ENCODE results near the gene C1orf159. TPM values are rescaled to one million over a fixed set of nuclear protein-coding genes. Genes with fewer than 3 reads are reported as not detected.
A peak's percentile ranks its signal among the peaks of the same experiment; 100 is the strongest.

C1orf159 gene
- total and polyA plus RNA-seq, 9 of the 15 experiments (the other 6 are each of a cell fraction or from before 2014, with no cell fraction given) = 0.28 to 54.9 (median 10.6) TPM

DNA sequence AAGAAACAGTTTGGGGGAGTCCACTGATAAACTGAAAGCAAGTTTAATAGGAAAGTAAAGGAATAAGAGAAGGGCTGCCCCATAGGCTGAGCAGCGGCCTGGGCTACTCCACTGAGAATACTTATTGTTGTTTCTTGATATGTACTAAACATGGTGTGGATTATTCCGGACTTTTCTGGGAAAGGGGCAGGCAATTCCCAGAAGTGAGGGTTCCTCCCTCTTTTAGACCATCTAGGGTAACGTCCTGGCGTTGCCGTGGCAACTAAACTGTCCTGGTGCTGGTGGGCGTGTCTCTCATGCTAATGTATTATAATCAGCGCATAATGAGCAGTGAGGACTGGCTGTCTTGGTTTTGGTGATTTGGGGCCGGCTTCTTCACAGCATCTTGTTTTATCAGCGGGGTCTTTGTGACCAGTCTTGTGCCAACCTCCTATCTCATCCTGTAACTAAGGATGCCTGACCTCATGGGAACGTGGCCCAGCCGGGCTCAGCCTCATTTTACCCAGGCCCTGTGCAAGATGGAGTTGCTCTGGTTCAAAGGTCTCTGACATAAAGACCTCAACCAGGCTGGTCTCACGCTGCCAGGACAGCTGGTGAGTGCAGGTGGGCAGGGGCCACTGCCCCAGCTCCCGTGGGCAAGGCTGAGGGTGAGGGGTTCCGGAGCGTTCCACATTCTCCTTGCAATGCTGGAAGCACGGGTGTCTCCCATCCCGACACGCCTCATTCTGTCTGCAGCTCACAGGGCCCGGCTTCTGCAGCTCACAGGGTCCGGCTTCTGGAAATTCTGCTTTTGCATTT lies 19.6 kb upstream of the C1orf159 start (continued):
- TF ChIP-seq PTRF (tag; IDR thresholded peaks at IDR 0.05) (peak; percentile 77; the same call in 1 of the 2 replicates), PHB2 (IDR thresholded peaks at IDR 0.05; ENCODE audit: low read depth) (no peak), TEAD4 (IDR thresholded peaks at IDR 0.05; ENCODE audit: low read length) (no peak), TEAD4 (CRISPR knock-in tag; IDR thresholded peaks at IDR 0.05; ENCODE audit: borderline replicate concordance) (no peak), ZNF197 (CRISPR knock-in tag; IDR thresholded peaks at IDR 0.05; ENCODE audit: low read depth) (peak; percentile 72; the same call in 1 of the 2 replicates), NRF1 (conservative IDR thresholded peaks at IDR 0.05 in 1 of 2, IDR thresholded peaks at IDR 0.05 in 1 of 2) (no peak; a peak in 1 of 4 replicates), ZEB2 (IDR thresholded peaks at IDR 0.05) (no peak), CEBPG (CRISPR knock-in tag; IDR thresholded peaks at IDR 0.05) (no peak), CEBPG (tag; conservative IDR thresholded peaks at IDR 0.05 in 1 of 2, IDR thresholded peaks at IDR 0.05 in 1 of 2) (no peak), NCOA6 (IDR thresholded peaks at IDR 0.05) (no peak), RAD51 (IDR thresholded peaks at IDR 0.05; ENCODE audit: borderline replicate concordance, low read depth) (no peak), ZNF384 (IDR thresholded peaks at IDR 0.05; ENCODE audit: low read depth, low read length) (no peak), HIVEP1 (CRISPR knock-in tag; IDR thresholded peaks at IDR 0.05) (no peak), NFATC3 (IDR thresholded peaks at IDR 0.05) (no peak), GATAD2A (IDR thresholded peaks at IDR 0.05) (no peak), ZBTB26 (CRISPR knock-in tag; IDR thresholded peaks at IDR 0.05) (no peak), TRIM28 (IDR thresholded peaks at IDR 0.05) (no peak), THAP7 (CRISPR knock-in tag; IDR thresholded peaks at IDR 0.05) (no peak), KLF13 (tag; IDR thresholded peaks at IDR 0.05; ENCODE audit: borderline replicate concordance, low read depth) (0 out of 2 replicates have a peak, but pooled peaks have one; percentile 35), ZNF277 (CRISPR knock-in tag; IDR thresholded peaks at IDR 0.05; ENCODE audit: borderline replicate concordance) (no peak), SAFB (IDR thresholded peaks at IDR 0.05; ENCODE audit: borderline replicate concordance, low read depth, low read length) (no peak)
